ENCODE measurements around the gene PHRF1.

Gene PHRF1

GRCh38 chr11:617199-617911, 41.1 kb downstream of the PHRF1 start:
- no peak for DNase-seq

GRCh38 chr11:617912-618682, 41.8 kb downstream of the PHRF1 start:
- no peak for DNase-seq

GRCh38 chr11:618856-619627, 42.8 kb downstream of the PHRF1 start:
- no peak for DNase-seq

- no peak for DNase-seq
These were observed 43.4 kb downstream of the PHRF1 start for GRCh38 chr11:619628-620050.

- DNase-seq = no peak
These were observed 43.9 kb downstream of the PHRF1 start for GRCh38 chr11:620201-620600.

- no peak for DNase-seq
These were observed 44.9 kb downstream of the PHRF1 start for GRCh38 chr11:620935-621814.

- no peak for DNase-seq
These were observed 45.6 kb downstream of the PHRF1 start for GRCh38 chr11:621838-622237.

- DNase-seq = no peak
These were observed 47.1 kb downstream of the PHRF1 start for GRCh38 chr11:623349-623869.

- no peak for DNase-seq
These were observed 47.9 kb downstream of the PHRF1 start for GRCh38 chr11:623999-624704.

- DNase-seq = no peak
These were observed 48.7 kb downstream of the PHRF1 start, which contains the start of gene CDHR5 for GRCh38 chr11:624705-625635. Gene CDHR5, minus strand, starts transcription at chr11:624955. Its CDS starts 53 bp downstream, at chr11:624902.

- DNase-seq = no peak
These were observed 49.5 kb downstream of the PHRF1 start for GRCh38 chr11:625636-626268.

GRCh38 chr11:626475-627307, 50.4 kb downstream of the PHRF1 start, which contains the start of gene SCT:
Gene SCT, minus strand, starts transcription at chr11:627181. Its CDS starts 38 bp downstream, at chr11:627143.
- no peak for DNase-seq

GRCh38 chr11:627308-627576, 51.0 kb downstream of the PHRF1 start:
- no peak for DNase-seq

GRCh38 chr11:628056-628455, 51.8 kb downstream of the PHRF1 start:
- no peak for DNase-seq

- DNase-seq = peak; percentile 38
These were observed 52.9 kb downstream of the PHRF1 start for GRCh38 chr11:629237-629583.

- DNase-seq = no peak
These were observed 54.6 kb downstream of the PHRF1 start for GRCh38 chr11:630871-631270.

GRCh38 chr11:635945-636510, 59.8 kb downstream of the PHRF1 start:
- no peak for DNase-seq

- no peak for DNase-seq
These were observed 60.5 kb downstream of the PHRF1 start, which contains the start of gene DRD4 for GRCh38 chr11:636511-637332. Gene DRD4, plus strand, starts transcription at chr11:637269. Its CDS starts 36 bp downstream, at chr11:637305.

Data from CD4-positive, alpha-beta T cell treated with Interleukin-17A for 1 hour (primary cell).